Measurements from ENCODE around the gene MELTF.
A peak's percentile ranks its signal among the peaks of the same experiment; 100 is the strongest.

Gene MELTF

GRCh38 chr3:196985954-196986885 is 43.4 kb downstream of the MELTF start:
- no peak for TF ChIP-seq CTCF (IDR thresholded peaks at IDR 0.05; ENCODE audit: insufficient read depth, low read depth, low read length, missing control alignments)
- DNase-seq (ENCODE audit: low read depth), result no peak
- no peak overlapping the region for H3K4me3 ChIP-seq (ENCODE audit: low read depth, low read length)

GRCh38 chr3:196985298-196985697 is 44.3 kb downstream of the MELTF start:
- TF ChIP-seq CTCF (IDR thresholded peaks at IDR 0.05; ENCODE audit: insufficient read depth, low read depth, low read length, missing control alignments), result no peak
- DNase-seq (ENCODE audit: low read depth), result no peak
- H3K4me3 ChIP-seq (ENCODE audit: low read depth, low read length), result no peak overlapping the region

GRCh38 chr3:196983186-196983585 is 46.4 kb downstream of the MELTF start:
- TF ChIP-seq CTCF (IDR thresholded peaks at IDR 0.05; ENCODE audit: insufficient read depth, low read depth, low read length, missing control alignments), result no peak
- H3K4me3 ChIP-seq (ENCODE audit: low read depth, low read length), result no peak overlapping the region
- DNase-seq (ENCODE audit: low read depth), result no peak

GRCh38 chr3:196981657-196982056 is 48.0 kb downstream of the MELTF start:
- no peak for TF ChIP-seq CTCF (IDR thresholded peaks at IDR 0.05; ENCODE audit: insufficient read depth, low read depth, low read length, missing control alignments)
- no peak overlapping the region for H3K4me3 ChIP-seq (ENCODE audit: low read depth, low read length)
- peak; percentile 42 for DNase-seq (ENCODE audit: low read depth)

- H3K4me3 ChIP-seq (ENCODE audit: low read depth, low read length), result no peak overlapping the region
- DNase-seq (ENCODE audit: low read depth), result no peak
- TF ChIP-seq CTCF (IDR thresholded peaks at IDR 0.05; ENCODE audit: insufficient read depth, low read depth, low read length, missing control alignments), result no peak
These were observed 50.1 kb downstream of the MELTF start for GRCh38 chr3:196979545-196979944.

GRCh38 chr3:196976941-196977340 is 52.7 kb downstream of the MELTF start:
- no peak overlapping the region for H3K4me3 ChIP-seq (ENCODE audit: low read depth, low read length)
- DNase-seq (ENCODE audit: low read depth), result no peak
- no peak for TF ChIP-seq CTCF (IDR thresholded peaks at IDR 0.05; ENCODE audit: insufficient read depth, low read depth, low read length, missing control alignments)
